A673 (cell line): ENCODE data around the gene CMTM5.

ENCODE experiments used
- CTCF ChIP-seq: fragments of 300-800, 200-600 bp; sonication (generic); conservative IDR thresholded peaks from 2 replicates; pipeline ENCODE4 v1.5.1; 2017; ENCODE audit warnings: low read depth, mild to moderate bottlenecking, antibody characterized with exemption, low read length, moderate library complexity, mixed read lengths
- EZH2 ChIP-seq: fragments of 200-600 bp; sonication (generic); IDR thresholded peaks from 2 replicates; pipeline ENCODE4 v1.6.1; 2017; ENCODE audit warnings: borderline replicate concordance, low read depth, mild to moderate bottlenecking, mixed read lengths, antibody characterized with exemption, low read length; ENCODE audit not compliant: poor library complexity, severe bottlenecking

- no peak for TF ChIP-seq CTCF
- TF ChIP-seq EZH2 = no peak
Measured at GRCh38 chr14:23352506-23353432, 24.1 kb upstream of the CMTM5 start, which contains the start of gene SLC22A17.
